ENCODE data around the gene TRIM42.

The TRIM42 gene

DNA sequence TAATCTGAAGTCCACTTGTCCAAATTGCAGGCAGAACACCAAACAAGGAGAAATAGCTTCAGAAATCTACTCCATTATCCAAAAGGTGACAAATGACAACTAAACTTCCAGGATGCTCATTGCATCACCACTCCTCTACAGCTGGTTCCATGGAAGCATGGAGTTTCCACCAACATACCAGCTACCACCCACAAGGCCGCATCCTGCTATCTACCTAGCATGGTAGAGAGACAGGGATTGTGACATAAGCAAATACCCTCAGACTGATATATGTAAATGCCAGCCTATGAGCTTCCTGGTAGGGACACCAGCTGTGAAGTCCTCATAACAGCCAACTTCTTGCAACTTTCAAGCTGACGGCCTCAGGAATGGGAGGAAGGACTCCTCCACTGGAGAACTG is at the start of gene TRIM42:
Gene TRIM42, plus strand, starts transcription at position 301 of the 400 bp plus-strand sequence. CDS start 166 bp downstream, outside the sequence.
- DNase-seq (ENCODE audit: low spot score), result no peak

DNA sequence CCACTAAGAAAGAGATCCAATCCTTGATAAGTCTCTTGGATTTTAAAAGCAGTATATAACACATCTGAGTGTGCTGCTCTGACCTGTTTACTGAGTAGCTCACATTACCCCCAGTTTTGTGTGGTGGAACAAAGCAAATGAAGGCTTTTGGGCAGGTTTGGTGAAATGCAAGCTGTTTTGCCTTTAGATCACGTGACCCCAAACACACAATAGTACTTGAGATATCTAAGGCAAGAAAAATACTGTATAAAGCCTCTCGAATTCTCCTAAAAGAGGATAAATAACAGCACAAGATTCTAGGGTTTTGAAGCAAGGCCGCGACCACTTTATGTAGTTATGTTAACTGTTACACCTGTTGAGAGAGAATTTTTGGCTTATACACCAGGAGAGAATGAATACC is 49.3 kb upstream of the TRIM42 start:
- no peak for DNase-seq (ENCODE audit: low spot score)

- peak; percentile 74 for DNase-seq (ENCODE audit: low spot score)
These were observed 48.3 kb upstream of the TRIM42 start for GRCh38 chr3:140629357-140630137.

- no peak for DNase-seq (ENCODE audit: low spot score)
These were observed 47.5 kb upstream of the TRIM42 start for GRCh38 chr3:140630366-140630765.

DNA sequence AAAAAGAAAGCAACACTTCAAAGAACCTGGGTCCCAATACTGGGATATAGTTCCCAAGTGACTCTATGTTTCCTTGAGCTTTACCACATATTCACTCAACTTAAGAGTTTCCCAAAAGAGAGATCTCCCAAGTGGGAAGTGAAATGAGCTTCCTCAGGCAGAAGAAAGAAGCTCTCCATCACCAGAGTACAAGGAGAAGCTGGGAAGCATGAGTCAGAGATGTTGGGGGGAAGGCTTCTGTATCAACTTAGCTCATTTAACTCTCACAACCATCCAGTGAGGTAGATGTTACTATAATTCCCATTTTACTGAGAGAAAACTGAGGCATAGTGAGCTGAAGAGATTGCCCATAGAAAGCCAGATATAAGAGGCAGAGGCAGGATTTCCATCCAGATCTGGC is 47.0 kb upstream of the TRIM42 start:
- no peak for DNase-seq (ENCODE audit: low spot score)

DNA sequence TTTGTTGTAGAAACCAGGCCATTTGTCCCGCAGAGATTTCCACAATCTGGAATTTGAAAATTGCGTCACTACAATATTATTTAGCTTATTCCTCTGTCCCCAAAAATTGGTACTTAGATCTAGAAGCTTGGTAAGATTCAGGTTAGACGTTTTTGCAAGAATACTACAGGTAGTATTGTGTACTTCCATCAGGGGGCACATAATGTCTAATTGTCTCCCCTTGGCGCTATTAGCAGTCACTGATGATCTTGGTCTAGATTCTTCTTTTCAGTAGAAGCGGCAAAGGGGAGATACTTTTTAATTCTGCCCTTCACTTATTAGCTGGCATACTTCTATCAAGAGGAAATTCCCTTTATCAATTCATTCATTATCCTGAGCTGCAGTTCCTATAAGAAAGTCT is 42.6 kb upstream of the TRIM42 start:
- no peak for DNase-seq (ENCODE audit: low spot score)

DNA sequence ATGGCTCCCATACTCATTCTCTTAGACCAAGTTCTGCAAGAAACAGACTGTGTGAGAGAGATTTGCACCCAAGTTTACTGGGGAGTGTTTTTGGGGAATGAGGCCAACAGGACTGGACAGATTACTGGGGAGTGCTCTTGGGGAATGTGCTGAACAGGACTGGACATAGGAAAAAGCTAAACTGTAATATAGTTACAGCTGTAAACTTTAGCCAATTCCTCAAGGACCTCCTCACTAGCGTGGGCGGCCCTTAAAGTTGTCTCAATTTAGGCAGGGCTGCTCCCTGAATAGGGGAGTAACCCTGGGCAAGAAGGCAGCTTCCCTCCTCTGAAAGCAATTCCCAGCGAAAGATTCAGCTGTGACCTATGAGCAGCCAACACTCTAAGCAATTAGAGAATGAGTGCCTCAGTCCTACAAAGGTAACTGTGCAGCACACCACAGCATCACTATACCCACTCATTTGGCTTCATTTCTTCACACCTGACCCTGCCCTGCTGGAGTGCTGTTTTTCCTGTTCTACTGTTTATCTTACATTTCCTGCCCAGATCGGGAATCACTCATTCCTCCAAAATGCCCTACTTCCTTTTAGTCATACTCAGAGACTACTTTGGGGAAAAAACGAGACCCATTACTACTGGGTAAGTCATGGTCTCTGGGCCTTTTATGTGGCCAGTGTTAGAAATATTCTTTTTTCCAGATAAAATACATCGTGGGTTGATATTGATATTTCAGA is 41.3 kb upstream of the TRIM42 start:
- DNase-seq (ENCODE audit: low spot score), result no peak

GRCh38 chr3:140651287-140651686 is 26.6 kb upstream of the TRIM42 start:
- no peak for DNase-seq (ENCODE audit: low spot score)

DNA sequence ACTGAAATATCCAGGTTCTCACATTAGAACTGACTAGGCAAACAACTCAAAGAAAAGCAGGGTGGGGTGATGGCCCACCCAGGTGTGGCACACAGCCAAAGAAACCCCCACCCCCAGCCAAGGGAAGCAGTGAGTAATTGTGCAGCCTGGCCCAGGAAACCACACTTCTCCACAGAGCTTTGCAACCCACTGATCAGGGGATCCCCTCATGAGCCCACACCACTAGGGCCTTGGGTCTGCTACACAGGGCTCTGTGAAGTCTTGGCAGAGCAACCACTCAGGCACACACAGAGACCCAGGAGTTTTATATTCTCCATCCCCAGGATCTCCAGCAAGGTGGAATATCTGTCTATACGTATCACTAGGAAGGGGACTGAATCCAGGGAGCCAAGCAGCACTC is 22.2 kb upstream of the TRIM42 start:
- DNase-seq (ENCODE audit: low spot score), result no peak

DNA sequence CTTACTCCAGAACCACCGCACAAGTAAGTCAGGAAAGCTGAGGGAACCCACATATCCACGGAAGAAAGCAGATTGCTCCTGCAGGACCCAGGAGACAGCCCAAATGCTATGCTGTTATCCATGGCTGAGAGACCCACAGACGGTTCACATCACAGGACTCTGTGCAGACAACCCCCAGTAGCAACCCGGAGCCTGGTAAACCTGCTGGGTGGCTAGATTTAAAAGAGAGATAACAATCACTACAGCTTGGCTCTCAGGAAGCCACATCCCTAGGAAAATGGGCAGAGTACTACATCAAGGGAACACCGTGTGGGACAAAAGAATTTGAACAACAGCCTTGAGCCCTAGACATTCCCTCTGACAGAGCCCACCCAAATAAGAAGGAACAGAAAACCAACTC is 13.8 kb upstream of the TRIM42 start:
- DNase-seq (ENCODE audit: low spot score), result no peak

DNA sequence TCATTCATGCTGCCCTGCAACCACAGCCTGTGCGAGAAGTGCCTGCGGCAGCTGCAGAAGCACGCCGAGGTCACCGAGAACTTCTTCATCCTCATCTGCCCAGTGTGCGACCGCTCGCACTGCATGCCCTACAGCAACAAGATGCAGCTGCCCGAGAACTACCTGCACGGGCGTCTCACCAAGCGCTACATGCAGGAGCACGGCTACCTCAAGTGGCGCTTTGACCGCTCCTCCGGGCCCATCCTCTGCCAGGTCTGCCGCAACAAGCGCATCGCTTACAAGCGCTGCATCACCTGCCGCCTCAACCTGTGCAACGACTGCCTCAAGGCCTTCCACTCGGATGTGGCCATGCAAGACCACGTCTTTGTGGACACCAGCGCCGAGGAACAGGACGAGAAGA is 4.7 kb downstream of the TRIM42 start:
- no peak for DNase-seq (ENCODE audit: low spot score)

- no peak for DNase-seq (ENCODE audit: low spot score)
These were observed 8.3 kb downstream of the TRIM42 start for GRCh38 chr3:140686128-140686527.

- no peak for DNase-seq (ENCODE audit: low spot score)
These were observed 9.1 kb downstream of the TRIM42 start for GRCh38 chr3:140686948-140687347.

DNA sequence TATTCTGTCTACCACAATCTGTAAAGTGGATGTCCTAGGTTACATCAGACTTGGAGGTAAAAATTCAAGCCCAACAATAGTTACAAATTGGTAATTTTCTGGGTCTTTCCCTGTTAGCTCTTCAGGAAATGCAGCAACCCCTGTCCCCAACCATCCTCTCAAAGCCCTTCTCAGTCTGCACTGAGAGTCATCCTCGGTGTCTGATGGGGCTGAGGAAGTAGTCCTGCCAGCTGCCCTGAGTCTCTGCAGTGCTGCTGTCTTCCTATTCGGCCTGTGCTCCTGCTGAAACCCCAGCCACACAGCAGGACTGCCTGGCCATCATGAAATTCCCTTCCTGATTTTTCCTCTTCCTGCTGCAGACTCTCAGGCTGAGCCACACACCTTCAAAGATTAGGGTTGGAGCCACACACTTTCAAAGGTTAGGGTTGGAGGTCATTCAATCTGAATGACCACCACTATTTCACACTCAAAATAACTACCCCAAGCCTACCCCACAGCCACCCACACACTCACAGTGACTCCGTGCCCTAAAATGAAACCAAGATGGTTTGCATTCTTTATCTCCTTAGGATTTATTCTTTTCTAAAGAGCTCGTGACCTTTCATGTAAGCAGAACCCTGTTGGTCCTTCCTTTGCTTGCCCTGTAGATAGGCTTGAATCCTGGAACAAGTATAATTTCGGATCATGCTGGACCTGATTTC is 17.6 kb downstream of the TRIM42 start:
- no peak for DNase-seq (ENCODE audit: low spot score)

DNA sequence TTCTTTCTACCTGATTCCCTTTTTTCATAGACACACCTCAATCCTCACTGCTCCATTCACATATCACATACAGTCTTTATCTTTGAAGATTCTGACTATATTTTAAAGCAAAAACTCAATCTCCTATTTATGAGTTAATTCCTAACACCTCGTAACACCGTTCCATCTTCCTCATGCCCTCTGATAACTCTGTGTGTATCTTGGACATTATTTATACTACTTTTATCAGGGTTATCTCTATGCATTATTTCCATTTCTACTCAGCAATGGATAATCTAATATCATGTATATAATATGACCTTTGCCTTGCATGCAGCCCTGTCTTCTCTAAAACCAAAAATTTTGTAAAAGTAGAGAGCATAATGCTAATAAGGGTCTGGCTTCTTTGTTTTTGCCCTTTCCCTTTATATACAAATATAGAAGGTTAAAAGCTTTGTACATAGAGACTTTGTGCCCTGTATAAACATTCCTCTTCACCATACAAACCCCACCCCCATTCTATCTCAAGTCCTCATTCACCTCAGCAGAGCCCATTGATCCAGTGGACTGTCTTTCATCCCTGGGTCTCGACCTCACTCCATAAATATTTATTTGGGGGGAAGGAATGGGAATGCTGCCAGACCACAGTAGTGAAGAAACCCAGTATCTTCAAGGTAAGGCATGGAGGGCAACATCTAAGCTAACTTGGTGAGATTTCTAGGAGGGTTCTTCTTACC is 21.8 kb downstream of the TRIM42 start:
- DNase-seq (ENCODE audit: low spot score), result no peak

DNA sequence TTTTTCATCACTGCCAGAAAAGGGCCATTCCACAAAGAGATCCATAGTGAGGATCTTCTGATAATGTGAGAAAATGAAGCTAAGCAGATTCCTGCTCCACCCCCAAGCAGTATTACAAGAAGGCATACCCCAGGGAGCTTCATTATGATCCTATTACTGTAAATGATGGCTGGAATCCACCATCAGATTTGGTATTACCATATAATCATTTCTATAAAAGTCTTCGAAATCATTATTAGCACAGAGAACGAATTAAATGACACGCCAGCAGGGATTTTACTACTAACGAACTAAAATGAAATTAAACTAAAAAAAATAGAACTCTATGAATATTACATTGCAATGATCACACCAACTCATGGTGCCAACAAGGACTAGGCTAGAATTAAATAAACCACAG is 24.4 kb downstream of the TRIM42 start:
- DNase-seq (ENCODE audit: low spot score), result no peak

GRCh38 chr3:140703496-140703895 is 25.6 kb downstream of the TRIM42 start:
- no peak for DNase-seq (ENCODE audit: low spot score)

DNA sequence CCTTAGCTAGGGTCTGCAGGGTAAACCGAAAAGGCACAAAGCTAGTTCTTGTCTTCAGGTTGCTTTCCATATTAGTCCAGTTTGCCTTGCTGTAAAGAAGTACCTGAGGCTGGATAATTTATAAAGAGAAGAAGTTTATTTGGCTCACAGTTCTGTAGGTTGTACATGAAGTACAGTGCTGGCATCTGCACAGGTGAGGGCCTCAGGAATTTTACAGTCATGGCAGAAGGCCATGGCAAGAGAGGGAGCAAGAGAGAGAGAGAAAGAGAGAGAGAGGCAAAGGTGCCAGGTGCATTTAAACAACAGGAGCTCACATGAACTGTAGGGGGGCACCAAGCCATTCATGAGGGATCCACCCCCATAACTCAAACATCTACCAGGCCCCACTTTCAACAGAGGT is 26.9 kb downstream of the TRIM42 start:
- DNase-seq (ENCODE audit: low spot score), result no peak

DNA sequence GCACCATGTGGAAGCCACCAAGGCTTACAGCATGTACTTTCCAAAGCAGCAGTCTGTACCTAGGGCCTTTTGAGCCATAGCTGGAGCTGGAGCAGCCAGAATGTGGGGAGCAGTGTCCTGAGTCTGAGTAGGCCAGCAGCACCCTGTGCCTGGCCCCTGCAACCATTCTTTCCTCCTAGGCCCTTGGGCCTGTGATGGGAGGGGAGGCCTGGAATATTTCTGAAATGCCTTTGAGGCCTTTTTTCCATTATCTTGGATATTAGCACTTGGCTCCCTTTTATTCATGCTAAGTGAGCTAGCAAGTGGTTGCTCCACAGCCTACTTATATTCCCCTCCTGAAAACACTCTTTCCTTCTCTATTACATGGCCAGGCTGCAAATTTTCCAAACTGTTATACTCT is 28.1 kb downstream of the TRIM42 start:
- DNase-seq (ENCODE audit: low spot score), result no peak

GRCh38 chr3:140706360-140706759 is 28.5 kb downstream of the TRIM42 start:
- DNase-seq (ENCODE audit: low spot score), result no peak

- DNase-seq (ENCODE audit: low spot score), result no peak
These were observed 31.0 kb downstream of the TRIM42 start for GRCh38 chr3:140708815-140709214.

DNA sequence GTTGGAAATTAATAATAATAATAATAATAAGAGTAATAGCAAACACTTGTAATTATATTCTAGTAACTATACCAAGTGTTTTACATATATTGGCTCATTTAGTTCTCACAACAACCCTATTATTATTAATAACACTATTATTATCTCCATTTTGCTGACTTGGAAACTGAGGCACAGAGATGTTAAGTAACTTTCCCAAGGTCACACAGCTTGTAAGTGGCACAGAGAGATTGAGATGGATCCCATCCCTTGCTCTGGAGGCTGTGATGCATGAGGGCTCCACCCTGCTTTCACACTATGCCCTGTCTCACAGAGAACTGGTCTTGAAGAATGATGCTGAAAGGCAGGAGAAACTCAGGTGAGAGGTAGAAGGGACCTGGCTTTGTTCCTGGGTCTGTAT is 31.9 kb downstream of the TRIM42 start:
- DNase-seq (ENCODE audit: low spot score), result no peak
